Measurements from ENCODE around the gene LYPD1. TPM values are rescaled to one million over a fixed set of nuclear protein-coding genes. Genes with fewer than 3 reads are reported as not detected.
"Not testable (repeated sequence)": the region's sequence is repeated elsewhere in the genome, so short reads cannot be mapped to it uniquely, and the experiment has no call there.

Gene LYPD1
- total RNA-seq, result 0.34 and 0.51 TPM in 2 replicates

- DNase-seq, result peak; percentile 43
Measured at GRCh38 chr2:132669908-132670495, at the start of gene LYPD1. LYPD1 (minus strand) TSS chr2:132670205; CDS start chr2:132669932, 273 bp downstream.

- DNase-seq, result no peak
Measured at GRCh38 chr2:132719480-132719879, 49.5 kb upstream of the LYPD1 start.

- DNase-seq, result no peak
Measured at GRCh38 chr2:132716954-132717353, 46.9 kb upstream of the LYPD1 start.

GRCh38 chr2:132715386-132716351, 45.7 kb upstream of the LYPD1 start:
- DNase-seq, result no peak

- no peak for DNase-seq
Measured at GRCh38 chr2:132703396-132703795, 33.4 kb upstream of the LYPD1 start.

GRCh38 chr2:132701810-132702209, 31.8 kb upstream of the LYPD1 start:
- DNase-seq, result no peak

- DNase-seq, result not testable (repeated sequence)
Measured at GRCh38 chr2:132699802-132700201, 29.8 kb upstream of the LYPD1 start.

- not testable (repeated sequence) for DNase-seq
Measured at GRCh38 chr2:132698347-132698746, 28.3 kb upstream of the LYPD1 start.

GRCh38 chr2:132697556-132698205, 27.7 kb upstream of the LYPD1 start:
- DNase-seq, result no peak

GRCh38 chr2:132692816-132693215, 22.8 kb upstream of the LYPD1 start:
- DNase-seq, result no peak

GRCh38 chr2:132691556-132691955, 21.6 kb upstream of the LYPD1 start:
- no peak for DNase-seq

- DNase-seq, result no peak
Measured at GRCh38 chr2:132690664-132691303, 20.8 kb upstream of the LYPD1 start.

GRCh38 chr2:132681766-132682165, 11.8 kb upstream of the LYPD1 start:
- DNase-seq, result peak; percentile 9

- no peak for DNase-seq
Measured at GRCh38 chr2:132680544-132680943, 10.5 kb upstream of the LYPD1 start.

- no peak for DNase-seq
Measured at GRCh38 chr2:132678483-132678882, 8.5 kb upstream of the LYPD1 start.

GRCh38 chr2:132677661-132678060, 7.7 kb upstream of the LYPD1 start:
- DNase-seq, result no peak

- peak; percentile 5 for DNase-seq
Measured at GRCh38 chr2:132676999-132677398, 7.0 kb upstream of the LYPD1 start.

GRCh38 chr2:132671151-132671835, 1.3 kb upstream of the LYPD1 start:
- peak; percentile 67 for DNase-seq

GRCh38 chr2:132670496-132671150, 618 bp upstream of the LYPD1 start:
- peak; percentile 31 for DNase-seq

GRCh38 chr2:132668987-132669907, 758 bp downstream of the LYPD1 start:
- peak; percentile 41 for DNase-seq

Data from dermis blood vessel endothelial cell (primary cell).